K562 (cell line): ENCODE data around the gene SPOCD1. TPM values are rescaled to one million over a fixed set of nuclear protein-coding genes. Genes with fewer than 3 reads are reported as not detected.

Experiments
- ARHGAP35 ChIP-seq: fragments of 450-650 bp; IDR thresholded peaks from 2 replicates; pipeline ENCODE4 v1.6.1; 2018; ENCODE audit not compliant: partially characterized antibody
- CCNT2 ChIP-seq: IDR thresholded peaks from 2 replicates; pipeline ENCODE4 v1.6.1; 2011; ENCODE audit warnings: borderline replicate concordance, low read depth, mild to moderate bottlenecking, moderate library complexity, mixed read lengths, low read length; ENCODE audit not compliant: insufficient read length; ENCODE audit errors: extremely low read depth
- CREB1 ChIP-seq, 2 experiments: sonication (generic) in 1 of 2; formaldehyde crosslinking in 1 of 2; IDR thresholded peaks; 2 replicates each; pipeline versions ENCODE4 v1.6.1 to v1.8.0; 2012 to 2022; ENCODE audit warnings: inconsistent platforms in 1 of 2, mild to moderate bottlenecking in 1 of 2, missing genetic modification reagents in 1 of 2, moderate library complexity in 1 of 2
- DPF2 ChIP-seq: fragments of 450-650 bp; IDR thresholded peaks from 2 replicates; pipeline ENCODE4 v1.6.1; 2016
- MCM5 ChIP-seq: fragments of 450-650 bp; IDR thresholded peaks from 2 replicates; pipeline ENCODE4 v1.6.1; 2016; ENCODE audit warnings: low read depth
- MEF2A ChIP-seq: IDR thresholded peaks from 2 replicates; pipeline ENCODE4 v1.6.1; 2011; ENCODE audit warnings: low read depth, mild to moderate bottlenecking, low read length, moderate library complexity; ENCODE audit not compliant: control insufficient read depth
- NCOA6 ChIP-seq: fragments of 450-650 bp; IDR thresholded peaks from 2 replicates; pipeline ENCODE4 v1.6.1; 2017; ENCODE audit warnings: mild to moderate bottlenecking
- NR1H2 ChIP-seq: sonication (generic); formaldehyde crosslinking; IDR thresholded peaks from 2 replicates; pipeline ENCODE4 v1.4.0; 2020; ENCODE audit warnings: mild to moderate bottlenecking, missing genetic modification reagents
- SETDB1 ChIP-seq: IDR thresholded peaks from one replicate; pipeline ENCODE4 v1.6.1; 2012; ENCODE audit warnings: low read length, control low read depth, inconsistent platforms
- SRSF7 ChIP-seq: fragments of 200-400 bp; formaldehyde crosslinking; optimal IDR thresholded peaks from 2 replicates; pipeline ENCODE3; 2017; ENCODE audit warnings: mild to moderate bottlenecking, low read depth, low read length
- SUPT5H ChIP-seq: fragments of 450-650 bp; IDR thresholded peaks from 2 replicates; pipeline ENCODE4 v1.6.1; 2016
- ZBTB40 ChIP-seq, 2 experiments: fragments of 450-650 bp in 1 of 2; sonication (generic) in 1 of 2; formaldehyde crosslinking in 1 of 2; IDR thresholded peaks; 2 replicates each; pipeline versions ENCODE4 v1.7.1 to v1.9.0; 2016 to 2022; ENCODE audit warnings: inconsistent platforms in 1 of 2, mild to moderate bottlenecking in 1 of 2, missing genetic modification reagents in 1 of 2
- ZNF134 ChIP-seq: fragments of 250-450 bp; sonication (Bioruptor Pico); conservative IDR thresholded peaks from 2 replicates; pipeline ENCODE4 v1.4.0; 2020
- ZNF583 ChIP-seq: fragments of 250-450 bp; sonication (Bioruptor Pico); IDR thresholded peaks from 2 replicates; pipeline ENCODE4 v1.4.0; 2020
- ZNF766 ChIP-seq: fragments of 200-800 bp; sonication (Bioruptor generic); conservative IDR thresholded peaks from 2 replicates; pipeline ENCODE4 v1.6.1; 2016; ENCODE audit warnings: missing genetic modification characterization, missing compliant biosample characterization
- polyA plus RNA-seq, 8 experiments: library from polyadenylated mRNA; depleted of rRNA in 4 of 8; stranded (reverse) in 5 of 8; unstranded in 3 of 8; fragments of >200 nt; fragmentation: Nextera tagmentation in 2 of 8; fragmentation: Illumina TruSeq in 1 of 8; extraction: Ambion mirVana in 2 of 8; extraction: Trizol in 1 of 8; gene quantifications; 2 replicates each; pipeline versions ENCODE4 v1.2.1 to v1.2.3, GENCODE V29; 2011 to 2014; ENCODE audit warnings: inconsistent platforms in 1 of 8, missing spikeins in 1 of 8
- total RNA-seq, 7 experiments: library from RNA; depleted of rRNA in 6 of 7; stranded (reverse); fragments of >200 nt in 6 of 7; fragmentation: Illumina TruSeq in 2 of 7; extraction: Trizol in 2 of 7; gene quantifications; 2 replicates each; pipeline versions ENCODE4 v1.2.1 to v1.2.3, GENCODE V29; 2011 to 2021; ENCODE audit warnings: low replicate concordance in 1 of 7
- TF ChIP-seq, protein P1 (sequence below): fragments of 250-450 bp; sonication (Bioruptor Pico); IDR thresholded peaks from 2 replicates; pipeline ENCODE4 v1.4.0; 2020; ENCODE audit warnings: mild to moderate bottlenecking, moderate library complexity

Gene SPOCD1
- total and polyA plus RNA-seq, 9 of the 15 experiments (the other 6 are each of a cell fraction or from before 2014, with no cell fraction given): 0.03 to 0.71 (median 0.26) TPM; not detected in 1

DNA sequence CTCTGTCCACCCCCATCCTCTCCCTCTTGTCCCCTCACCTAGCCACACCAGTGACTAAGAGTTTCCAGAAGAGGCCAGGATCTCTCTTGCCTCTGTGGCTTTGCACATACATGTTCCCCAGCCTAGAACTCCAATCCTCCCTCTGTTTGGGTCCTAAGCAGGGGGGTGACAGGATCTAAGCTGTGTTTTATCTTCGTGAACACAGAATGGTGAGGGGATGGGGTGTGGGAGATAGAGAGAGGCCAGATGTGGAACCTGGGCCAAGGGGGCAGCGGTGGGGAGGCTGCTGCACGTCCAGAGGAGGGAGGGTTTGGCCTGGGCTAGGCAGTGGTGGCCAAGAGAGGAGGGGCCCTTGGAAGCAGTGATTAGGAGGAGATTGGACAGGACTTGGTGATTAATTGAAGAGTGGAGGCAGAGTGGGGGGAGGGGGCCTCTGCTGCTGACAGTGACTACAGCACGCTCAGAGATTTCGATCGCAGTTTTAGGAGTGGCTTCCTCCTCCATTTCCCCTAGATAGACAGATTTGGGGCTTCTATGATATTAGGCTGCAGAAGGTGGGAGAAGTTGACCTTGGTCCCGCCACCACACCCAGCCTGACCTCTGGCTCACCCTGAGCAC, 34.6 kb downstream of the SPOCD1 start (continued):
- TF ChIP-seq MCM5 (no peak), SRSF7 (no peak), ZNF583 (no peak), SETDB1 (no peak), CCNT2 (peak; percentile 22), ZNF766 (no peak), NCOA6 (no peak), DPF2 (no peak; the same call in none of the 2 replicates), ZBTB40 (IDR thresholded peaks at IDR 0.05) (no peak), ZBTB40 (CRISPR knock-in tag; IDR thresholded peaks at IDR 0.05) (no peak), MEF2A (no peak), ZNF134 (CRISPR knock-in tag) (no peak), SUPT5H (no peak), NR1H2 (no peak; the same call in 1 of the 2 replicates), ARHGAP35 (no peak), CREB1 (IDR thresholded peaks at IDR 0.05) (no peak), CREB1 (CRISPR knock-in tag; IDR thresholded peaks at IDR 0.05) (no peak)
- TF ChIP-seq, protein P1, sequence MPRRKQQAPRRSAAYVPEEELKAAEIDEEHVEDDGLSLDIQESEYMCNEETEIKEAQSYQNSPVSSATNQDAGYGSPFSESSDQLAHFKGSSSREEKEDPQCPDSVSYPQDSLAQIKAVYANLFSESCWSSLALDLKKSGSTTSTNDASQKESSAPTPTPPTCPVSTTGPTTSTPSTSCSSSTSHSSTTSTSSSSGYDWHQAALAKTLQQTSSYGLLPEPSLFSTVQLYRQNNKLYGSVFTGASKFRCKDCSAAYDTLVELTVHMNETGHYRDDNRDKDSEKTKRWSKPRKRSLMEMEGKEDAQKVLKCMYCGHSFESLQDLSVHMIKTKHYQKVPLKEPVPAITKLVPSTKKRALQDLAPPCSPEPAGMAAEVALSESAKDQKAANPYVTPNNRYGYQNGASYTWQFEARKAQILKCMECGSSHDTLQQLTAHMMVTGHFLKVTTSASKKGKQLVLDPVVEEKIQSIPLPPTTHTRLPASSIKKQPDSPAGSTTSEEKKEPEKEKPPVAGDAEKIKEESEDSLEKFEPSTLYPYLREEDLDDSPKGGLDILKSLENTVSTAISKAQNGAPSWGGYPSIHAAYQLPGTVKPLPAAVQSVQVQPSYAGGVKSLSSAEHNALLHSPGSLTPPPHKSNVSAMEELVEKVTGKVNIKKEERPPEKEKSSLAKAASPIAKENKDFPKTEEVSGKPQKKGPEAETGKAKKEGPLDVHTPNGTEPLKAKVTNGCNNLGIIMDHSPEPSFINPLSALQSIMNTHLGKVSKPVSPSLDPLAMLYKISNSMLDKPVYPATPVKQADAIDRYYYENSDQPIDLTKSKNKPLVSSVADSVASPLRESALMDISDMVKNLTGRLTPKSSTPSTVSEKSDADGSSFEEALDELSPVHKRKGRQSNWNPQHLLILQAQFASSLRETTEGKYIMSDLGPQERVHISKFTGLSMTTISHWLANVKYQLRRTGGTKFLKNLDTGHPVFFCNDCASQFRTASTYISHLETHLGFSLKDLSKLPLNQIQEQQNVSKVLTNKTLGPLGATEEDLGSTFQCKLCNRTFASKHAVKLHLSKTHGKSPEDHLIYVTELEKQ (CRISPR knock-in tag): no peak
